Common myeloid progenitor, CD34-positive (primary cell): ENCODE measurements around the gene SERPINA5.

Experiments used
- CTCF ChIA-PET: fragments of 350-600 bp; sonication (Branson Sonifier 250); formaldehyde crosslinking; loops from one replicate; lab custom pipeline; 2021; ENCODE audit warnings: antibody characterized with exemption; lab: Charles Lee
- POLR2A ChIA-PET: fragments of 350-600 bp; sonication (Branson Sonifier 250); formaldehyde crosslinking; loops from one replicate; lab custom pipeline; 2021; ENCODE audit warnings: antibody characterized with exemption; lab: Charles Lee
- DNase-seq, 3 donors: peaks; one replicate each; pipeline versions ENCODE4 v3.0.0 to v3.0.0-alpha.2; 2013
- H3K27ac ChIP-seq, 2 experiments: 1 replicate in 1 of 2; 2 replicates in 1 of 2; pipeline ENCODE4 v1.7.0; 2013; ENCODE audit warnings: inconsistent platforms in 2 of 2, low read length in 2 of 2, mild to moderate bottlenecking in 2 of 2, low read depth in 1 of 2, moderate library complexity in 1 of 2; ENCODE audit not compliant: severe bottlenecking in 2 of 2, insufficient read depth in 1 of 2, poor library complexity in 1 of 2
- H3K27me3 ChIP-seq, 5 experiments: replicated peaks in 2 of 5; 1 replicate in 3 of 5; 2 replicates in 2 of 5; pipeline versions ENCODE4 v1.6.1 to v1.7.0; 2013; ENCODE audit warnings: low read length in 4 of 5, mild to moderate bottlenecking in 2 of 5, moderate library complexity in 2 of 5, inconsistent platforms in 1 of 5; ENCODE audit not compliant: insufficient read depth in 5 of 5, control insufficient read depth in 4 of 5
- H3K36me3 ChIP-seq, 4 experiments: 1 replicate in 2 of 4; 2 replicates in 2 of 4; pipeline versions ENCODE4 v1.6.1 to v1.7.0; 2013; ENCODE audit warnings: low read length in 3 of 4, control low read depth in 1 of 4, mild to moderate bottlenecking in 1 of 4; ENCODE audit not compliant: control insufficient read depth in 4 of 4, insufficient read depth in 4 of 4
- H3K4me1 ChIP-seq, 4 experiments: 1 replicate in 3 of 4; 2 replicates in 1 of 4; pipeline versions ENCODE4 v1.6.1 to v1.7.1; 2013; ENCODE audit warnings: low read length in 3 of 4, mild to moderate bottlenecking in 3 of 4, control low read depth in 1 of 4, inconsistent platforms in 1 of 4, moderate library complexity in 1 of 4; ENCODE audit not compliant: control insufficient read depth in 4 of 4, insufficient read depth in 4 of 4; ENCODE audit errors: control extremely low read depth in 1 of 4
- H3K4me3 ChIP-seq, 7 experiments: 1 replicate in 4 of 7; 2 replicates in 3 of 7; pipeline versions ENCODE4 v1.5.1 to v1.7.0; 2013; ENCODE audit warnings: mild to moderate bottlenecking in 7 of 7, low read length in 6 of 7, moderate library complexity in 6 of 7, inconsistent platforms in 2 of 7, low read depth in 2 of 7, control low read depth in 1 of 7; ENCODE audit not compliant: insufficient read depth in 4 of 7, control insufficient read depth in 1 of 7; ENCODE audit errors: extremely low read depth in 1 of 7
- H3K9me3 ChIP-seq, 5 experiments: 1 replicate in 4 of 5; 2 replicates in 1 of 5; pipeline versions ENCODE4 v1.6.1 to v1.7.1; 2013; ENCODE audit warnings: low read length in 4 of 5, mild to moderate bottlenecking in 2 of 5, inconsistent platforms in 1 of 5, low read depth in 1 of 5, moderate library complexity in 1 of 5; ENCODE audit not compliant: control insufficient read depth in 4 of 5, insufficient read depth in 2 of 5; ENCODE audit errors: control extremely low read depth in 1 of 5
- whole genome bisulfite sequencing: methylation state at CpG from one replicate; pipeline ENCODE4 v1.1.5; 2013; ENCODE audit not compliant: insufficient coverage; 5-methylcytosine and 5-hydroxymethylcytosine counted together

Gene SERPINA5

DNA sequence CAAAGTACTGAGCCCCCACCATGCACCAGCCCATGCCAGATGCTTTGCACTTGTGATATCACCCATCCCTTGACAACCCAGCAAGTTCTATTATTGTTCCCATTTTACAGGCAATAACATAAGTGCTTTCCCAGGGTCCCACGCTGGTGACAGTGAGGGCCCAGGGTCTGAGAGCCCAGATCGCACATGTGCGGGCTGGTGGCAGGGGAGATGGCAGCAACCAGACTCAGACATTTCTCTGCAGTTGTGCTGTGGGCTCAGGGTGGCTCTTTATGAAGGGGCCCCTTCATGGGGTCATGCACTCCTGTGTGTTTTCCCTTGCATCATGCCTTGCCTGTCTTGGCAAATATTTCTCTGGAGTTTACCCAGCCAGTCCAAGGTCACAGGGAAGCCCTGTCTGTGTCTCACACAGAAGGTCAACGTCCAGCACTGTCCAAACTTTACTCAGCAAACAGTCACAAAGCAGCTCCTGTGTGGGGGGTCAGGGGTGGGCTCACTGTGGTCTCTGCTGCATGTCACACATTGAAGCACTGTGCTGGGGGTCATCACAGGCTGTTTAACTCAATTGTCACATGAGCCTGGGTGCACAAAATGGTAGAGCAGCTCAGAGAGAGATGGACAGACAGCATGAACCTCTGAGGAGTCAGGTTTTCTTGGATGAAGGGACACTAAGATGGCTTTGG, 12.7 kb downstream of the SERPINA5 start:
- Histone ChIP-seq H3K9me3 (no peaks in the 10 kb centered on the region), H3K36me3 (no peaks in the 10 kb centered on the region), H3K27ac (no peak overlapping the region), H3K4me3 (no peak overlapping the region), H3K27me3 (peaks cover 0 to 6% (median 0%) of the 10 kb centered on the region in 5 experiments), H3K4me1 (no peaks in the 10 kb centered on the region)
- ChIA-PET POLR2A (no interaction called here), CTCF (interaction anchor here (0.6 kb wide), 1 partner anchor 1321 kb away, joined by 3 read pairs; no protein-coding TSS in a partner anchor)
- 89% methylated on average over 4 of the region's 4 CpGs for WGBS
- no peak for DNase-seq

DNA sequence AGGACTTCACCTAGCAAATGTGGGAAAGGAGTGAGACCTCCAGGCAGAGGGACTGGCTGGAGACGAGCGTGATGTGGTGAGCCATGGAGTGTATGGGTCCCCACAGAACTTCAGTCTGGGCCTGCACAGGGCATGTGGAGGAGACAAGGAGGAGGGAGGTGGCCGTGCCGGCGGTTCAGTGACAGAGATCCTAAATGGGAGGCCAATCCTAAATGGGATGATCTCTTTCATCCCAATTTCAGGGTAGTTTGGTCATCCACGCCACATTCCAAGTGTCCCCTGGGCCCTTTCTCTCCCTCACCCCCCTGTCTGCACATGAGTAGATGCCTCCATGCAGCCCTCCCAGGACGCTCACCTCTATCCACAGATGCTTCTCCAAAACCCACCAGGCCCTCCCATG, 13.2 kb downstream of the SERPINA5 start:
- Histone ChIP-seq H3K27me3 (peaks cover 0 to 6% (median 0%) of the 10 kb centered on the region in 5 experiments), H3K4me3 (no peak overlapping the region), H3K4me1 (no peaks in the 10 kb centered on the region), H3K27ac (no peak overlapping the region), H3K36me3 (no peaks in the 10 kb centered on the region), H3K9me3 (no peaks in the 10 kb centered on the region)
- POLR2A ChIA-PET: no interaction called here
- no peak for DNase-seq
- CTCF ChIA-PET: no interaction called here
- 97% methylated on average over 3 of the region's 7 CpGs for WGBS

DNA sequence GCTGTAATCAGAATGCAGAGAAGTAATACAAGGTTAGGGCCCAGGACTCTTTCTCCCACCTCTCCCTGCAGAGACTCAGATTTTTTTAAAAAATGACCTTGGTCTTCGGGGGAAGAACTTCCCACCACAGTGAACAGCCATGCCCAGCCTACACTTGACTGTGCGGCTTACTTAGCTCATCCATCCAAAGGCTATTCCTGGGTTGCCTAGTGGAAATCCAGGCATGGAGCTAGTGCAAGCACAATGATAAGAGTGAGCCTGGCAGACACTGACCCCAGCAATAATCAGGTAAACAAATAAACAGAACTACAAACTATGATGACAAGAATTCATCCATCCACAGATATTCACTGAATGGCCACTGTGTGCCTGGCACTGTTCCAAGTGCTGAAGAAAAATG, 14.7 kb downstream of the SERPINA5 start:
- CTCF ChIA-PET: no interaction called here
- DNase-seq: no peak
- Histone ChIP-seq H3K4me3 (no peak overlapping the region), H3K36me3 (no peaks in the 10 kb centered on the region), H3K4me1 (no peaks in the 10 kb centered on the region), H3K27ac (no peak overlapping the region), H3K9me3 (no peaks in the 10 kb centered on the region), H3K27me3 (peaks cover 0 to 6% (median 0%) of the 10 kb centered on the region in 5 experiments)
- 50% methylated on average over 2 of the region's 2 CpGs for WGBS
- POLR2A ChIA-PET: no interaction called here

DNA sequence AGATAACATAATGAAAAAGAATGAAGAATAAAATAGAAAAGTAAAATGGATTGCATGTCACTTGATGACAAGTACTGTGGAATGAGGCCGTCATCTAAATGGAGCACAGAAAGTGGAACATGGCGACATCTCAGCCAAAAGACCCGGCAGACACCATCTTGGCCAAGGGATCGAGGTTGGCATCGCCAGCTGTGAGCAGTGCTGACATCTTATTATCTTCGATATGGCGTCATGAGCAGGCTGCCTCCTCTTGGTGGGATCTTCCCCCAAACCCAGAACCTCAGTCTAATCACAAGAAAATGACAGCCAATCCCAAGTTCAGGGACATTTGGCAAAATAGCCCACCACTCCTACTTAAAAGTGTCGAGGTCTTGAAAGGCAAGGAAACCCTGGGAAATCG, 15.1 kb downstream of the SERPINA5 start:
- H3K27ac ChIP-seq: no peak overlapping the region
- no peaks in the 10 kb centered on the region for H3K36me3 ChIP-seq
- WGBS: 85% methylated on average over 8 of the region's 9 CpGs
- ChIA-PET POLR2A (no interaction called here), CTCF (no interaction called here)
- H3K27me3 ChIP-seq: peaks cover 0 to 6% (median 0%) of the 10 kb centered on the region in 5 experiments
- no peaks in the 10 kb centered on the region for H3K9me3 ChIP-seq
- no peak for DNase-seq
- no peaks in the 10 kb centered on the region for H3K4me1 ChIP-seq
- H3K4me3 ChIP-seq: no peak overlapping the region

DNA sequence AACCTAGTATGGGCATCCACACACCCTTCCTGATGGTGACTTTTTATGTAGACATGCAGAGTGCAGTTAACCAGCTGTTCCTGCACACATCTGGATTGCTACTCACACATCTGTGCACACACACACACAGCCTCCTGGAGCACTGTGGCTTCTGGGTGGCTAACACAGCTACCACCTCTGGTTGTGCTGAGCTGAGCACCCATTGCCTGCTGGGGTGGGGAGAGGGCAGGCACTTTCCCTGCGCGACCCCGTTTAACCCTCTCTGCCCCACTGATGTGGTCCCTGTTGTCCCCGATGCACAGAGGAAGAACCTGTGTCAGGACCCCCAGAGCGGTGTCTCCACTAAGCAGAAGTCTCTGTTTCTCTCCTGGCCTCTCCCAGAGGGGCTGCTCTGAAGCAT, 16.6 kb downstream of the SERPINA5 start:
- Histone ChIP-seq H3K36me3 (no peaks in the 10 kb centered on the region), H3K4me3 (no peak overlapping the region), H3K9me3 (no peaks in the 10 kb centered on the region), H3K27me3 (peaks cover 0 to 6% (median 0%) of the 10 kb centered on the region in 5 experiments), H3K27ac (no peak overlapping the region), H3K4me1 (no peaks in the 10 kb centered on the region)
- no peak for DNase-seq
- WGBS: 87% methylated on average over 5 of the region's 5 CpGs
- ChIA-PET POLR2A (no interaction called here), CTCF (no interaction called here)

DNA sequence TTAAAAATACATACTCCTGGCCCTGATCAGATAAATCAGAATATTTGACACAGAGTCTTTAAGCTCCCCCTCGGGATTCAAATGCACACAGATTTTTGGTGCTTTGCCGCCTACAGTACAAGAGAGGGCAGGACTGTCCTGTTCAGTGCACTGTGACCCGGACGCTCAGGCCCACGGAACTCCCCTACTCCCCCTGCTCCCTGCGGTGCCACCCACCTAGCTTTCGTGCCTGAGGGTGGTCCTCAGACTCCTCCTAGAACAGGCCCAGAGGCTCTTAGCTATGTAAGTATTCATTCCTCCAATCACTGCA, 17.2 kb downstream of the SERPINA5 start:
- ChIA-PET CTCF (no interaction called here), POLR2A (no interaction called here)
- 88% methylated on average over 4 of the region's 7 CpGs for WGBS
- H3K4me1 ChIP-seq: no peaks in the 10 kb centered on the region
- H3K36me3 ChIP-seq: no peaks in the 10 kb centered on the region
- no peak overlapping the region for H3K4me3 ChIP-seq
- DNase-seq: no peak
- peaks cover 0 to 6% (median 0%) of the 10 kb centered on the region in 5 experiments for H3K27me3 ChIP-seq
- no peak overlapping the region for H3K27ac ChIP-seq
- no peaks in the 10 kb centered on the region for H3K9me3 ChIP-seq

DNA sequence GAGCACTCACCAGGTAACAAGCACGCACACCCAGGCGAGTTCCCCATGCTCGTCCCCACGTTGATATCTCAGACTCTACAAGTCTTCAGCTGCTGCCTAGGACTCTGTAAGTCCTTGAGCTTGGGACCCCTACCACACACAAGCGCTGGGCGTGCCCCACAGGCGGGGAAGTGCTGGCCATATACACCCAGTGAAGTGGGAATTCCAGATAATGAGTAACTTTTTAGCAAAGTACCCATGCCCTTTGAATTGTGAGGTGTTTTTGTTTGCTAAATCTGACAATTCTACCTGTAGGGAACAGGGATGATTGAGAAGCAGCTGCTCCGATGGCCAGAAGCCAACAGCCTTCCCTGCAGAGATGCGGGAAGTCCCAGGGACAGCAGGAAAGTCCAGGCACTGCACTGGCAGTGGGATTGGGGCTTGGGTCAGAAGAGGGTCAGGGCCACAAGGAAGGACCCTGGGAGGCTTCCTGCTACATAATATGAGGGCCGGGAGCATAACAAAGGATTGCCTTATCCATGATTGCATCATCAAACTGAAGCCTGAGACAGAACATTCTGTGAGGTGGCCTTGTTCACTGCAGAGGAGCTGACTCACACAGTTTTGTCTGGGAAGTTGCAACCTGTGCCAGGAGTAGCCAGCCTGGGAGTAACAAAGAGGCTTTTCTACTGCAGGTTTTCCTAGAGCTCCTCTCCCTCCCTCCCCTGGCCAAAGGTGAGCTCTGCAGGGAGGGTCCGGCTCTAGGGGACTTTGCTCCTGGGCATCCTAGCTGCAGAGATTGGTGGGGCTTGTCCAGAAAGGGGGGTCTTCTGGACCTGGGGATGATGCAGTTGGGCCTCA, 17.8 kb downstream of the SERPINA5 start:
- H3K36me3 ChIP-seq: no peaks in the 10 kb centered on the region
- no peak overlapping the region for H3K27ac ChIP-seq
- DNase-seq: no peak
- 79% methylated on average over 9 of the region's 11 CpGs for WGBS
- ChIA-PET POLR2A (no interaction called here), CTCF (no interaction called here)
- no peak overlapping the region for H3K4me3 ChIP-seq
- H3K4me1 ChIP-seq: no peaks in the 10 kb centered on the region
- H3K9me3 ChIP-seq: no peaks in the 10 kb centered on the region
- peaks cover 0 to 6% (median 0%) of the 10 kb centered on the region in 5 experiments for H3K27me3 ChIP-seq
